HG03439 (cell line): ENCODE measurements around the gene CAD.
"Not testable (repeated sequence)": the region's sequence is repeated elsewhere in the genome, so short reads cannot be mapped to it uniquely, and the experiment has no call there.

ENCODE experiments used
- ATAC-seq: cut with Tn5 transposase; IDR thresholded peaks from one replicate; pipeline ENCODE4 v1.9.1; 2021; ENCODE audit warnings: mild to moderate bottlenecking, moderate library complexity; ENCODE audit not compliant: unreplicated experiment

CAD gene

GRCh38 chr2:27217173-27218121, at the start of gene CAD:
CAD (plus strand) TSS chr2:27217369; CDS start chr2:27217552, 183 bp downstream.
- ATAC-seq: peak; percentile 69

- ATAC-seq: no peak
These were observed 46.4 kb upstream of the CAD start for GRCh38 chr2:27170581-27171337.

- ATAC-seq: no peak
These were observed 45.8 kb upstream of the CAD start for GRCh38 chr2:27171351-27171848.

GRCh38 chr2:27174638-27175037, 42.5 kb upstream of the CAD start:
- no peak for ATAC-seq

- no peak for ATAC-seq
These were observed 41.8 kb upstream of the CAD start for GRCh38 chr2:27175330-27175729.

- not testable (repeated sequence) for ATAC-seq
These were observed 41.4 kb upstream of the CAD start for GRCh38 chr2:27175781-27176180.

GRCh38 chr2:27177441-27178351, 39.5 kb upstream of the CAD start:
- ATAC-seq: no peak

GRCh38 chr2:27178469-27178868, 38.7 kb upstream of the CAD start:
- no peak for ATAC-seq

- no peak for ATAC-seq
These were observed 37.7 kb upstream of the CAD start for GRCh38 chr2:27179344-27180000.

- no peak for ATAC-seq
These were observed 34.8 kb upstream of the CAD start for GRCh38 chr2:27182346-27182745.

GRCh38 chr2:27184115-27184514, 33.1 kb upstream of the CAD start:
- no peak for ATAC-seq

GRCh38 chr2:27185331-27186026, 31.7 kb upstream of the CAD start:
- ATAC-seq: no peak

GRCh38 chr2:27186613-27187345, 30.4 kb upstream of the CAD start:
- no peak for ATAC-seq

- no peak for ATAC-seq
These were observed 27.2 kb upstream of the CAD start for GRCh38 chr2:27189989-27190388.

- ATAC-seq: no peak
These were observed 25.9 kb upstream of the CAD start for GRCh38 chr2:27191070-27191829.

- ATAC-seq: no peak
These were observed 22.4 kb upstream of the CAD start for GRCh38 chr2:27194538-27195354.

- ATAC-seq: not testable (repeated sequence)
These were observed 21.4 kb upstream of the CAD start for GRCh38 chr2:27195799-27196198.
